ENCODE data around the gene SHKBP1. TPM values are rescaled to one million over a fixed set of nuclear protein-coding genes. Genes with fewer than 3 reads are reported as not detected.

The SHKBP1 gene
- polyA plus RNA-seq, 1 experiment: 42.5 TPM

DNA sequence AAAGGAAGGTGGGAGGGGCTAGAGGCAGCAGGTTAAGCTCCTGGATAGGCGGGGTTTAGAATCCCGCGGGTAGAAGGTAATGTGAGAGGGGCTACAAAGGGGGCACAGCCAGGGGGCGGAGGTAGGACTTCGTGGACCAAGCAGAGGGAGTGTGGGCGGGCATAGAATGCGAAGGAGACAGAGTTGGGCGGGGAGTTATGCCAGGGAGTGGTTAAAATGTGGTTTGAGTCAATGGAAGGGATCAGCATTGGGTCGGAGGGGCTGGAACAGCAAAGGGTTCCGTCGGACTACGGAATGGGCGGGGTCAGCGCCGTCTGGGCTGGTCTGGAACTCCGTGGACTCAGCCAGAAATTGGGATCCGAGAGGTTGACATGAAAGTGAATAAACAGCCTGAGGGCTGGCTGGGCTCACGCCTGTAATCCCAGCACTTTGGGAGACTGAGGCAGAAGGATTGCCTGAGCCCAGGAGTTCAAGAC, 27.5 kb downstream of the SHKBP1 start:
- Histone ChIP-seq H3K27ac (ENCODE audit: low read depth, low read length) (peak overlapping the region; percentile 93), H3K27me3 (ENCODE audit: control insufficient read depth, insufficient read depth, low read length) (no peaks in the 10 kb centered on the region), H3K9me3 (ENCODE audit: control insufficient read depth, insufficient read depth, low read length) (peaks cover 4% of the 10 kb centered on the region; the same call in 1 of the 2 replicates), H3K4me3 (ENCODE audit: low read depth, low read length) (peak overlapping the region; percentile 36)
- ChIA-PET CTCF (interaction anchor here (0.7 to 5.2 kb wide), 7 partner anchors 30 to 299 kb away, joined by 3 to 59 read pairs (median 14); partner anchors contain the start of genes BLVRB and PRX), POLR2A (interaction anchor here (0.6 to 2.8 kb wide), 11 partner anchors 9 to 207 kb away, joined by 3 to 36 read pairs (median 8); no protein-coding TSS in a partner anchor)
- TF ChIP-seq CTCF (IDR thresholded peaks at IDR 0.05; ENCODE audit: low read depth, low read length): no peak
- DNase-seq (ENCODE audit: low read depth, low spot score): no peak

DNA sequence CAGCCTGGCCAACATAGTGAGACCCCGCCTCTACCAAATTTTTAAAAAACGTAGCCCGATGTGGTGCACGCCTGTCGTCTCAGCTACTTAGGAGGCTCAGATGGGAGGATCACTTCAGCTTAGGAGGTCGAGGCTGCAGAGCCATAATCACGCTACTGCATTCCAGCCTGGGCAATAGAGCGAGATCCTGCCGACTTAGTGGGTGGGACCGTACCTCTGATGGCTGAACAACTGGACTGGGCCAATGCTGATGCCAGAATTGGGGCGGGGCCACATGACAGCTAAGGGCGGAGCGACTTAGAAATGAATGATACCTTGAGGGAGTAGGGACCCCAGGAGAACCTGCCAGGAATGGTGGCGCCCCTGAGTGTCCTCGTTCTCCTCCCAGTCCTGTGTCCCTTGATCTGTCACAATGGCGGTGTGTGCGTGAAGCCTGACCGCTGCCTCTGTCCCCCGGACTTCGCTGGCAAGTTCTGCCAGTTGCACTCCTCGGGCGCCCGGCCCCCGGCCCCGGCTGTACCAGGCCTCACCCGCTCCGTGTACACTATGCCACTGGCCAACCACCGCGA, 28.1 kb downstream of the SHKBP1 start:
- POLR2A ChIA-PET: interaction anchor here (0.6 to 2.8 kb wide), 9 partner anchors 9 to 206 kb away, joined by 3 to 34 read pairs (median 4); no protein-coding TSS in a partner anchor
- TF ChIP-seq CTCF (IDR thresholded peaks at IDR 0.05; ENCODE audit: low read depth, low read length): no peak
- Histone ChIP-seq H3K9me3 (ENCODE audit: control insufficient read depth, insufficient read depth, low read length) (peaks cover 4% of the 10 kb centered on the region; the same call in 1 of the 2 replicates), H3K4me3 (ENCODE audit: low read depth, low read length) (peak overlapping the region; percentile 13; the same call in 1 of the 2 replicates), H3K27me3 (ENCODE audit: control insufficient read depth, insufficient read depth, low read length) (no peaks in the 10 kb centered on the region), H3K27ac (ENCODE audit: low read depth, low read length) (no peak overlapping the region)
- DNase-seq (ENCODE audit: low read depth, low spot score): no peak
- CTCF ChIA-PET: interaction anchor here (2.7 to 5.2 kb wide), 2 partner anchors 29 to 140 kb away, joined by 34 to 59 read pairs; partner anchors contain the start of gene BLVRB

DNA sequence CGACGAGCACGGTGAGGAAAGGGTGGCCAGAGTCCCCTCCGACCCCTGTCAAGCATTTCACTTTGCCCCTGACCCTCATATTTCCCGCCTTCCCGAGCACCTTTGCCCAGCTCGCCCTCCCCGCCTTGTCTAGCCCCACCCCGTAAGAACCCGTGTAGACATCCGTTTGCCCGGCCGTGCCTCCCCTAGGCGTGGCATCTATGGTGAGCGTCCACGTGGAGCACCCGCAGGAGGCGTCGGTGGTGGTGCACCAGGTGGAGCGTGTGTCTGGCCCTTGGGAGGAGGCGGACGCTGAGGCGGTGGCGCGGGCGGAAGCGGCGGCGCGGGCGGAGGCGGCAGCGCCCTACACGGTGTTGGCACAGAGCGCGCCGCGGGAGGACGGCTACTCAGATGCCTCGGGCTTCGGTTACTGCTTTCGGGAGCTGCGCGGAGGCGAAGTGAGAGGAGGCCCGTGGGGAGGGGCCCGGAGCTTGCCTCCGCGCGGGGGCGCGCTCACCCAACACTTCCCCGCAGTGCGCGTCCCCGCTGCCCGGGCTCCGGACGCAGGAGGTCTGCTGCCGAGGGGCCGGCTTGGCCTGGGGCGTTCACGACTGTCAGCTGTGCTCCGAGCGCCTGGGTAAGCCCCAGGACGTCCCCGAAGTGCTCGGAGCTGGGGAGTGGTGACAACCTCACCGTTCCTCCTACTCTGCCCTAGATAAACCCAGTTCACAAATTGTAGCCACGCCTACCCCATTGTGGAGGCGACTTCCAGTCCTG, 28.7 kb downstream of the SHKBP1 start:
- ChIA-PET POLR2A (interaction anchor here (0.5 to 1.2 kb wide), 3 partner anchors 10 to 15 kb away, joined by 4 to 7 read pairs (median 5); no protein-coding TSS in a partner anchor), CTCF (interaction anchor here (5.2 kb wide), 1 partner anchor 29 kb away, joined by 59 read pairs; no protein-coding TSS in a partner anchor)
- Histone ChIP-seq H3K4me3 (ENCODE audit: low read depth, low read length) (peak overlapping the region; percentile 13; the same call in 1 of the 2 replicates), H3K27ac (ENCODE audit: low read depth, low read length) (no peak overlapping the region), H3K27me3 (ENCODE audit: control insufficient read depth, insufficient read depth, low read length) (no peaks in the 10 kb centered on the region), H3K9me3 (ENCODE audit: control insufficient read depth, insufficient read depth, low read length) (peaks cover 4% of the 10 kb centered on the region; the same call in 1 of the 2 replicates)
- DNase-seq (ENCODE audit: low read depth, low spot score): no peak
- peak; percentile 13; the same call in 1 of the 2 replicates for TF ChIP-seq CTCF (IDR thresholded peaks at IDR 0.05; ENCODE audit: low read depth, low read length)

GRCh38 chr19:40607311-40608239, 30.9 kb downstream of the SHKBP1 start:
- Histone ChIP-seq H3K27me3 (ENCODE audit: control insufficient read depth, insufficient read depth, low read length) (no peaks in the 10 kb centered on the region), H3K9me3 (ENCODE audit: control insufficient read depth, insufficient read depth, low read length) (peaks cover 4% of the 10 kb centered on the region; the same call in 1 of the 2 replicates), H3K27ac (ENCODE audit: low read depth, low read length) (no peak overlapping the region), H3K4me3 (ENCODE audit: low read depth, low read length) (no peak overlapping the region)
- no peak for DNase-seq (ENCODE audit: low read depth, low spot score)
- ChIA-PET CTCF (interaction anchor here (1.0 kb wide), 1 partner anchor 27 kb away, joined by 5 read pairs; no protein-coding TSS in a partner anchor), POLR2A (no interaction called here)
- no peak for TF ChIP-seq CTCF (IDR thresholded peaks at IDR 0.05; ENCODE audit: low read depth, low read length)

All from AG04450 (cell line).